AG04450 (cell line): ENCODE measurements around the gene CNEP1R1. TPM values are rescaled to one million over a fixed set of nuclear protein-coding genes. Genes with fewer than 3 reads are reported as not detected.

ENCODE experiments used
- CTCF ChIA-PET: fragments of 300-600, 350-600 bp; formaldehyde crosslinking; extraction: SDS; loops from one replicate; lab custom pipeline; 2022; ENCODE audit warnings: antibody characterized with exemption, inconsistent platforms; lab: Charles Lee
- POLR2A ChIA-PET: fragments of 350-600 bp; formaldehyde crosslinking; extraction: SDS; loops from one replicate; lab custom pipeline; 2021; ENCODE audit warnings: antibody characterized with exemption, inconsistent platforms; lab: Yijun Ruan, JAX
- DNase-seq: peaks from one replicate; pipeline ENCODE4 v3.0.0-alpha.2; 2011; ENCODE audit warnings: low read depth, low spot score
- H3K27ac ChIP-seq: one replicate; pipeline ENCODE4 v1.5.1; 2012; ENCODE audit warnings: low read depth, low read length, control low read depth
- H3K27me3 ChIP-seq: one replicate; pipeline ENCODE4 v1.6.0; 2012; ENCODE audit warnings: low read length; ENCODE audit not compliant: control insufficient read depth, insufficient read depth
- H3K4me3 ChIP-seq: 2 replicates; pipeline ENCODE4 v1.5.1; 2011; ENCODE audit warnings: mild to moderate bottlenecking, low read depth, low read length, control low read depth
- H3K9me3 ChIP-seq: 2 replicates; pipeline ENCODE4 v1.5.1; 2012; ENCODE audit warnings: low read length; ENCODE audit not compliant: control insufficient read depth, insufficient read depth
- CTCF ChIP-seq: IDR thresholded peaks from 2 replicates; pipeline ENCODE4 v1.5.1; 2011; ENCODE audit warnings: low read depth, low read length, control low read depth, inconsistent platforms
- polyA plus RNA-seq: library from polyadenylated mRNA; depleted of rRNA; stranded (reverse); fragments of >200 nt; gene quantifications from 2 replicates; pipeline ENCODE4 v1.2.3, GENCODE V29; 2011

The CNEP1R1 gene
- polyA plus RNA-seq, 1 experiment = 33.0 TPM

- DNase-seq = no peak
- POLR2A ChIA-PET = no interaction called here
- Histone ChIP-seq H3K27me3 (peaks cover 3% of the 10 kb centered on the region), H3K27ac (peak overlapping the region; percentile 12), H3K4me3 (no peak overlapping the region), H3K9me3 (no peaks in the 10 kb centered on the region)
- CTCF ChIA-PET = interaction anchor here (3.1 kb wide), 1 partner anchor 14 kb away, joined by 48 read pairs; the partner anchor contains the start of gene CNEP1R1
- no peak for TF ChIP-seq CTCF
These were observed 13.9 kb downstream of the CNEP1R1 start for GRCh38 chr16:50038756-50039529.

GRCh38 chr16:50040018-50040417, 15.0 kb downstream of the CNEP1R1 start:
- POLR2A ChIA-PET = no interaction called here
- no peak overlapping the region for H3K4me3 ChIP-seq
- CTCF ChIA-PET = interaction anchor here (2.0 kb wide), 1 partner anchor 15 kb away, joined by 17 read pairs; the partner anchor contains the start of gene CNEP1R1
- DNase-seq = no peak
- H3K27me3 ChIP-seq = peaks cover 3% of the 10 kb centered on the region
- no peak for TF ChIP-seq CTCF
- H3K27ac ChIP-seq = no peak overlapping the region
- no peaks in the 10 kb centered on the region for H3K9me3 ChIP-seq

GRCh38 chr16:50040710-50041109, 15.7 kb downstream of the CNEP1R1 start:
- POLR2A ChIA-PET = no interaction called here

GRCh38 chr16:50043358-50043757, 18.3 kb downstream of the CNEP1R1 start:
- Histone ChIP-seq H3K9me3 (no peaks in the 10 kb centered on the region), H3K27me3 (peaks cover 10% of the 10 kb centered on the region), H3K4me3 (no peak overlapping the region), H3K27ac (no peak overlapping the region)
- TF ChIP-seq CTCF = no peak
- POLR2A ChIA-PET = no interaction called here
- CTCF ChIA-PET = interaction anchor here (2.8 kb wide), 1 partner anchor 18 kb away, joined by 12 read pairs; the partner anchor contains the start of gene CNEP1R1
- DNase-seq = no peak

More at GRCh38 chr16:50040710-50041109, 15.7 kb downstream of the CNEP1R1 start:
- Histone ChIP-seq H3K9me3 (no peaks in the 10 kb centered on the region), H3K27me3 (peaks cover 3% of the 10 kb centered on the region), H3K27ac (no peak overlapping the region), H3K4me3 (no peak overlapping the region)
- no peak for DNase-seq
- CTCF ChIA-PET = interaction anchor here (1.0 to 2.0 kb wide), 2 partner anchors 16 to 170 kb away, joined by 4 to 17 read pairs; partner anchors contain the start of gene CNEP1R1
- no peak for TF ChIP-seq CTCF

GRCh38 chr16:50045412-50045811, 20.4 kb downstream of the CNEP1R1 start:
- DNase-seq = no peak
- no peak overlapping the region for H3K4me3 ChIP-seq
- no peak overlapping the region for H3K27ac ChIP-seq
- ChIA-PET CTCF (interaction anchor here (2.4 kb wide), 1 partner anchor 21 kb away, joined by 13 read pairs; the partner anchor contains the start of gene CNEP1R1), POLR2A (no interaction called here)
- H3K9me3 ChIP-seq = no peaks in the 10 kb centered on the region
- no peak for TF ChIP-seq CTCF
- peaks cover 10% of the 10 kb centered on the region for H3K27me3 ChIP-seq
